Stimulated activated CD8-positive, alpha-beta memory T cell treated with anti-CD3 and anti-CD28 coated beads, Interleukin-12 subunit alpha, Interleukin-12 subunit beta, amount 100 ng/mL, for 24 hours (primary cell): Measurements from ENCODE around the gene MAL.

ENCODE experiments used
- DNase-seq: peaks from one replicate; pipeline ENCODE4 v3.0.0-alpha.2; 2020; ENCODE audit errors: extremely low read depth

The MAL gene

GRCh38 chr2:94996305-94997100 is 29.0 kb upstream of the MAL start:
- DNase-seq: no peak

DNA sequence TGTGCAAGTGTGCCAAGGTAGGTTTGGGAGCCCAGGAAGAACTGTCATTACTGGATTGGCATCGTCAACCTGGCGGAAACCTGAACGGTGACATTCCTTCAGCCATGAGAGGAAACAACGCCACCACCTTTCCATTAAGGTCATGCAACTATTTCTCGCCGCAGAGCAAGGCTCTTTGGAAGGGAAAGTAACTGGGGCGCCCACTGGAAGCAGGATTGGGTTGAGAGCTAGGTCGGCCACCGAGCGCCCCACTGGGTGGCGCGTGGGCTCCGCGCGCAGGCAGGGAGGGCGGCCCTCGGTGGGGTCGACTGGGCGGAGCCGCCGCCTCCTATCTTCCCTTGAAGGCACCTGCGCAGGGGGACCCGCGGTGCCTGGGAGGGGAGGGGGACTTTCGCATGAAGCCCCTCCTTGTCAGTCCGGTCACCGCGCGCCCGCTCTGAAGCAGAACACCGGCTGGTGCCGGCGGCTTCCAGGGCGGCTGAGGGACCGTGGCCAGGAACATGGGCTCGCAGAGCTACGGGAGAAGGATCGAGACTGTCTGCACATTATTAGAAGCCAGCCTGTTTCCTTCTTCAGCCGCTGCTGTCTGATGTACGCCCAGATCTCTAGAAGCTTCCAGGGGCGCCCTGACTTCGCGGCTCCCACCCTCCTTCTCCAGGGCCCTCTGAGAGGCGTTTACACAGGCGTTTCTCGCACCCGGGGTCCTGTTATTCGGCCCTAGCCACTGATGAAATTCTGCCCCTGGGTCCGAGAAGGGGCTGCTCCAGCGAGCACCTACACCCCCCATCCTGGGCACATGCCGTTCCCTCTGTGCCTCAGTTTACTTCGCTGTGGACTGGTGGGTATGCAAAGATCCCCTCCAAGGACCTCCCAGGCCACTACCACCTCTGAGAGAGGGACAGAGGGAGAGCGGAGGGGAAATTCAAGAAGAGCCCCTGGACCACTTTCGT is 27.3 kb upstream of the MAL start:
- no peak for DNase-seq

- no peak for DNase-seq
Measured at GRCh38 chr2:94999431-94999883, 26.1 kb upstream of the MAL start.

- DNase-seq: no peak
Measured at GRCh38 chr2:95001051-95001562, 24.4 kb upstream of the MAL start.

DNA sequence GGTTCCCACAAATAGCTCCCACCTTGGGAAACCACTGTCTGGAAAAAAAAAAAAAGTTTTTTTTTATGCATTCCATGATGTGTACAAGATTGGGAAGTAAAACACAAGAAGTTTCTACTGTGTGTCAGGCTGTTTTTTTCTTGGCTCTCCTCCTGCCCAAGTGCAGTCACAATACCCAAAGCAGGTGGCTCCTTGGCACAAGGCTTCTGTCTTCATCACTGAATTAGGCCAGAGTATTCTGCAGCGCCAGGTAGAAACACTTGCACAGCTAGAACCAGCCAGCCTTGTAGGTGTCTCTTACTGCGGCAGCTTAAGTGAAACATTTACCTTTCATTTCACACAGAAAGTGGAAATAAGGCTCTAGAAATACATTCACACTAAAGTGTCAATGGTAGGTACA is 23.8 kb upstream of the MAL start:
- DNase-seq: no peak

GRCh38 chr2:95002498-95002897 is 23.0 kb upstream of the MAL start:
- no peak for DNase-seq

GRCh38 chr2:95004287-95004686 is 21.2 kb upstream of the MAL start:
- no peak for DNase-seq

GRCh38 chr2:95004711-95005110 is 20.8 kb upstream of the MAL start:
- DNase-seq: no peak

DNA sequence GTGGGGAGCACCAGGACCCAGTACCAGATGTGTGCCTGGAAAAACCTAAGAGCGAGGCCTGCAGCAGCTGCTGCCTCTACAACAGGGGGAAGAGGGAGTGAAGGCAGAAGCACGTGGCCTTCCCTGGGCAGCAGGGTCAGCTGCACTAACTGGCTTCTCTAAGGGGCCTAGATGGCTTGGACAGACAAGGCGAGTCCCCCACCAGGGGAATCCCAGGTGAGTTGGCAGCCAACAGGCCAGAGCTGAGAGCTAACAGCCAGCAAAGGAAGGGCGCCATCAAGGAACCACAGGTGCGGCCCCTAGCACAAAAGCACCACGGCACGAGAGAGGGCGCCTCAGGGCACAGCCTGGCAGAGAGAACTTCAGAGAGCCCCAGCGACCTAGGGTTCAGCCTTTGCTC is 19.8 kb upstream of the MAL start:
- no peak for DNase-seq

GRCh38 chr2:95006588-95006987 is 18.9 kb upstream of the MAL start:
- no peak for DNase-seq

DNA sequence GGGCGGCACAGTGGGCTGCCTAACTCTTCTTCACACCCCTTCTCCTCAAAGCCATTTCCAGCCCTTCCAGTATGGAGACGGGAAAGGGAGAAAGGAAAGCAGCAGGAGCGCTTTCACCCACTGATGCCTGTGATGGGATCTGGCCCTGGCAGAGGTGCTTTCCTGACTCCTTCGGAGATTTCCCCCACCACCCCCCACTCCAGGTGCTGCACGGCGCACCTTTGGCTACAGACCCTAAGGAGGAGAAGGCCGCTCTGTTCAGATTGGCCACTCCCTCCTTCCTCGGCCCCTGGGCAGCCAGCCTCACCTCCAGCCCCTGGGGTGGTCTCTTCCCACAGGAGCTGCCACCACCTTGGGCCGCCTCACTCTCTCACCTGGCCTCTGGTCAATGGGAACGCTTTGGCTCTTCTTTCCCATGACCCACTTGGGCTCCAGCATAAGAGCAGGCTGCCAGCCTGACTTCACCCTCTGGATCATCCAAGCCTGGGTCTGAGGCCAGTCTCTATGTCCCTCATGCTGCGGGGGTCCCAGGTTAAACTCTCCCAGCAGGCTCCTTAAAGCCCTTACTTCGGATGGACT is 18.4 kb upstream of the MAL start:
- no peak for DNase-seq

DNA sequence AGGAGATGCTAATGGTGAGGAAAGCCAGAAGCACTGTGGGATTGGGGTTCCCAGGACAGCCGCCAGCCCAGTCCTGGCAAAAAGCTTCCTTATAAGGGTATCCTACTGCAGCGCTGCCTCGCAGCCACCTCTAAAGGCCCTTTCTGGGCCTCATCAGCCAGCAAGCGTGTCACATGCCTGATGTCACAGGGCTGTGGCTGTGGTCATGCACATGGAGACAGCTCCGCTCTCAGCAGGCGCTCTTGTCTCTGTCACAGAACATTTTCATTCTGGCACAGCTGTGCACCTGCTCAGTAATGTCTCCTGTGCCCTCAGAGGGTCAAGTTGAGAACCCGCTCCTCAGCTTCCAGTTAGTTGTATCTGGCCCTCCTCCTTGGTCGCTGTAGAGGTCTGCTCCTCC is 17.7 kb upstream of the MAL start:
- no peak for DNase-seq

DNA sequence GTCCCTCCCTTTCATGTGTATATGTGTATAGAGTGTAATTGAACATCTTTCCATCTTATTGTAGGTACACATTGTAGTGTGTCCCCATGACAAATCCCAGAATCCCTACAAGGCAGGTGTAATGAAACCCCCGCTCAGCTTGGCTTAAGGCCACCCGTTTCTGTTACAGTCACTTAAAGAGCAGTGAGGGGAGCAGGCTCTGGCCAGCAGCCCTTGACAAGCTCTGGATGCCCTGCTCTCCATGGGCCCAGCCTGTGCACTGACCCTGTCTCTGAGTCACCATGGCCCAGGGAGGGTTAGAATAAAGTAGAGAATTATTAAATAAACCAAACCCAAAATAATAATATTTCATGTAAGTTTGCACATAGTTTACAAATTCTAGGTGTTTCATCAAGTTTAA is 17.2 kb upstream of the MAL start:
- no peak for DNase-seq

GRCh38 chr2:95008996-95009395 is 16.5 kb upstream of the MAL start:
- no peak for DNase-seq

GRCh38 chr2:95009412-95009811 is 16.1 kb upstream of the MAL start:
- no peak for DNase-seq

DNA sequence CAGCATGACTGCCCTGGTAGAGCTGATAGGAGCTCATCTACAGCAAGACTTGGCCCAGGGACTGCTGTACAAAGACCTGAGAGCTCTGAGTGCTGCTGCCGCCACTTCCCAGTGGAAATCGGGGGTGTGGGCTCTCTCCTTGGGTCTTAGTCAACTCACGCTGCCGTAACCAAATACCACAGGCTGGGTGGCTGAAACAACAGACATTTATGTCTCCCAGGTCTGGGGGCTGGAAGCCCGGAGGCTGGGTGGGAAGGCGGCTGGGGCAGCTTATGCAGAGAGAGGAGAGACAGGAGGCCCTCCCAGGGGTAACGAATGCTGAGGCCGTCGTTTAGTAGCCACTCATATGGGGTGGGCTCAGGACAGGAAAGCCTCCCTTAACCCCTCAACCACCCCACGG is 15.4 kb upstream of the MAL start:
- DNase-seq: no peak

GRCh38 chr2:95010718-95011117 is 14.8 kb upstream of the MAL start:
- no peak for DNase-seq

DNA sequence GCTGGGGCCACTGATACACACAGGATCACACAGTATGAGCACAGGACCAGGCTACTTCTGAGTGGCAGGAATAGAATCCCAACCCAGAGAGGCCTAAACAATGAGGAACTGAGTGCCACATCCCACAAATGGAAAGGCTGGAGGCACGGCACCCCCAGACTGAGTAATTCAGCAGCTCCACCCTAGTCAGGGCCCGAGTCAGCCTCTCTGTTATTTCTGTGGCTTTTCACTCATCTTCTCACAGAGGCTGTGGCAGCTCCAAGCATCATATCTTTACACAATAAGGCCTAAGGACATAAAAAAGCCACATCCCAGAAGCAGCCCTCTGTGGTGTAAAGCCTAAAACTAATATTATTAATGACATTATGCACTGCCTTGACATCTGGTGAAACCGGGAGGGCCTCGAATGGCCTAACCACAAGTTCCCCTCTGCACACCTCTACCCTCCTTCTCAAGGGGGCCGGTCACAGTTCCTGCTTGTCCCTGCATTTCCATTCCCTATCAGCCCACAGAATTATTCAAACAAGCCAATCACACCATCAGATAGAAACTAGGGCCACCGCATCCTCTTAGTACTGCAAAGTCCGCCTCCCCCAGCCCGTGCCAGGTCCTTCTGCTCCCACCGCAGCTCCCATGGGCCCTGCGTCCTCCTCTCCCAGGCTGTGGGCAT is 12.5 kb upstream of the MAL start:
- no peak for DNase-seq

DNA sequence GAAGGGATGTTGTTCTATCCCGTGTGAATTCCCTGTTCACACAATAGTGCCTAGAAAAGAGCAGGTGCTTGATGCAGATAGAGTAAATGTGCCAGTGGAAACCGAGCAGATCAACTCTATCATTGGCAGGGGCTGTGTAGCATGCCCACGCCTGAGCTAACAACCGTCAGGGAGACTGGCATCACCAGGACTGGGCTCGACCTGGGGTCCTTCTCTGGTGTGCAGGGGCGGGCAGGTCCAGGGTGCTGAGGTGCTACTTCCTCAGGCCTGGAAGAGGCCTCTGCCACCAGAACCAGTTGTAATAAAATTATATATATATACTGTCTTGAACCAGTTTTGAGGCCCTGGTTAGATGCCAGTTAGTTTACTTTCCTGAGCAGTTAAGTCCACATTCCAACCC is 11.8 kb upstream of the MAL start:
- no peak for DNase-seq

DNA sequence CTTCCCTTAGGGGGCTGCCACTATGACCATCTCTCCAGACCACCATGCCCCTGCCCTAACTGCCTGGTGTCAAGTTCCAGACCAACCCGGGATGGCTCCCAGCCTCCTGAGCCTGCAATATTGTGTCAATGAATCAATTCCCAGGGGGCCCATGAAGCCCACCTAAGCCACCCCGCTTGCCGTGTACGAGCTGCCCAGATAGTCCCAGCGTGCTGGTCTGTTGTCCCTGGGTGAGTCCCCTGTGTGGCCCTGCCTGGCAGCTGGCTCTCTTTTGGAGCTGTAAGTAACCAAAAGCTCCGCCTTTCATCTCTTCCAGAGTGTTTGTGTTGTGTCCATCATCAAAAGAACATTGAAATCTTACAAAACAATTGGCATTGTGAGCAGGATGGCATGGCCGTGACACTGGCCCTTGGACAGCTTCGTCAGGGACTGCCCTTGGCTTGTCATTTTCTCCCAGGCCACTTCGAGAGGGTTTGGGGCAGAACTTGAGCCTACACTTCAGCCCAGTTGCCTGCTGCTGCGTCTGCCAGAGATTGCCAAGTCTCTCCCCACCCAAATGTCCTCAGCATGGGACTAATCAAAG is 11.3 kb upstream of the MAL start:
- no peak for DNase-seq

DNA sequence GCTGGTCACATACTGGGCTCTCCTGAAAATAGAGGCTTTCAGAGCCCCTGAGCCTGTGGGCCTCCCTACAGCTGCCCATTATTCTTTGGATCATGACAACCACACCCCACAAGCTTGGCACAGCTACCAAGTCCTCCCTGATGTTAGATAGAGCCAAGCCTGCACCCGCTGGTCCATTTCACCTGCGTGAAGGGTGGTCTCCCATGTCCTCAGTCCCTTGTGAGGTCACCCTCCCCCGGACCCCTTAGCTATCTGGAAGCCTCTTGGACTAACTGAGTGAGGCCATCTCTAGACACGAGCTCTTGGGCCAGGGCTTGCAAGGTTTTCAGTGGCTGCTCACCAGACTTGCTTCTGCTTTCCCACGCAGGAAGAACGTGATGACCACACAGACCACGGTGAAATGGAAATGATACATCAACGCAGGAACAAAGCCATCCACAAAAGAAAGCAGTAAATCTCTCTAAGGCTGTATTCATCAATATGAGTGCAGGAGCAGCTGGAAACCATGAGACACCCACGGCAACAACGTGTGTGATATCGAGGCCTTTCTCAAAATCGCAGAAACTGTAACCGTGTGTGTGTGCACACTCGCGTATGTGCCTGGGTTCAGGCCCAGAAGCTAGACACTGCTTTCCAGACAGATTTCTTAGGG is 10.1 kb upstream of the MAL start:
- no peak for DNase-seq
